Neural cell (in vitro differentiated cells): ENCODE measurements around the gene C2orf69.

ENCODE experiments used
- EP300 ChIP-seq: fragments of 450-650 bp; conservative IDR thresholded peaks from 2 replicates; pipeline ENCODE4 v1.6.1; 2014; ENCODE audit warnings: antibody characterized with exemption, mild to moderate bottlenecking, moderate library complexity; ENCODE audit not compliant: poor library complexity, severe bottlenecking
- POLR2AphosphoS5 ChIP-seq: IDR thresholded peaks from 2 replicates; pipeline ENCODE4 v1.6.1; 2012
- RAD21 ChIP-seq: fragments of 450-650 bp; conservative IDR thresholded peaks from 2 replicates; pipeline ENCODE4 v1.6.1; 2014; ENCODE audit warnings: antibody characterized with exemption, mild to moderate bottlenecking, moderate library complexity
- TAF1 ChIP-seq: IDR thresholded peaks from 2 replicates; pipeline ENCODE4 v1.6.1; 2012; ENCODE audit warnings: low read depth
- TF ChIP-seq, protein P1 (sequence below): fragments of 450-650 bp; IDR thresholded peaks from 2 replicates; pipeline ENCODE4 v1.5.1; 2014; ENCODE audit warnings: antibody characterized with exemption, mild to moderate bottlenecking, moderate library complexity; ENCODE audit not compliant: poor library complexity, severe bottlenecking
- TF ChIP-seq, protein P2 (sequence below): IDR thresholded peaks from 2 replicates; pipeline ENCODE4 v1.6.1; 2012; ENCODE audit warnings: borderline replicate concordance

GRCh38 chr2:199903111-199903510 is 8.0 kb upstream of the C2orf69 start:
- TF ChIP-seq, protein P1, sequence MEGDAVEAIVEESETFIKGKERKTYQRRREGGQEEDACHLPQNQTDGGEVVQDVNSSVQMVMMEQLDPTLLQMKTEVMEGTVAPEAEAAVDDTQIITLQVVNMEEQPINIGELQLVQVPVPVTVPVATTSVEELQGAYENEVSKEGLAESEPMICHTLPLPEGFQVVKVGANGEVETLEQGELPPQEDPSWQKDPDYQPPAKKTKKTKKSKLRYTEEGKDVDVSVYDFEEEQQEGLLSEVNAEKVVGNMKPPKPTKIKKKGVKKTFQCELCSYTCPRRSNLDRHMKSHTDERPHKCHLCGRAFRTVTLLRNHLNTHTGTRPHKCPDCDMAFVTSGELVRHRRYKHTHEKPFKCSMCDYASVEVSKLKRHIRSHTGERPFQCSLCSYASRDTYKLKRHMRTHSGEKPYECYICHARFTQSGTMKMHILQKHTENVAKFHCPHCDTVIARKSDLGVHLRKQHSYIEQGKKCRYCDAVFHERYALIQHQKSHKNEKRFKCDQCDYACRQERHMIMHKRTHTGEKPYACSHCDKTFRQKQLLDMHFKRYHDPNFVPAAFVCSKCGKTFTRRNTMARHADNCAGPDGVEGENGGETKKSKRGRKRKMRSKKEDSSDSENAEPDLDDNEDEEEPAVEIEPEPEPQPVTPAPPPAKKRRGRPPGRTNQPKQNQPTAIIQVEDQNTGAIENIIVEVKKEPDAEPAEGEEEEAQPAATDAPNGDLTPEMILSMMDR: no peak
- TF ChIP-seq RAD21 (no peak), TAF1 (no peak), EP300 (no peak), POLR2AphosphoS5 (no peak)
- TF ChIP-seq, protein P2, sequence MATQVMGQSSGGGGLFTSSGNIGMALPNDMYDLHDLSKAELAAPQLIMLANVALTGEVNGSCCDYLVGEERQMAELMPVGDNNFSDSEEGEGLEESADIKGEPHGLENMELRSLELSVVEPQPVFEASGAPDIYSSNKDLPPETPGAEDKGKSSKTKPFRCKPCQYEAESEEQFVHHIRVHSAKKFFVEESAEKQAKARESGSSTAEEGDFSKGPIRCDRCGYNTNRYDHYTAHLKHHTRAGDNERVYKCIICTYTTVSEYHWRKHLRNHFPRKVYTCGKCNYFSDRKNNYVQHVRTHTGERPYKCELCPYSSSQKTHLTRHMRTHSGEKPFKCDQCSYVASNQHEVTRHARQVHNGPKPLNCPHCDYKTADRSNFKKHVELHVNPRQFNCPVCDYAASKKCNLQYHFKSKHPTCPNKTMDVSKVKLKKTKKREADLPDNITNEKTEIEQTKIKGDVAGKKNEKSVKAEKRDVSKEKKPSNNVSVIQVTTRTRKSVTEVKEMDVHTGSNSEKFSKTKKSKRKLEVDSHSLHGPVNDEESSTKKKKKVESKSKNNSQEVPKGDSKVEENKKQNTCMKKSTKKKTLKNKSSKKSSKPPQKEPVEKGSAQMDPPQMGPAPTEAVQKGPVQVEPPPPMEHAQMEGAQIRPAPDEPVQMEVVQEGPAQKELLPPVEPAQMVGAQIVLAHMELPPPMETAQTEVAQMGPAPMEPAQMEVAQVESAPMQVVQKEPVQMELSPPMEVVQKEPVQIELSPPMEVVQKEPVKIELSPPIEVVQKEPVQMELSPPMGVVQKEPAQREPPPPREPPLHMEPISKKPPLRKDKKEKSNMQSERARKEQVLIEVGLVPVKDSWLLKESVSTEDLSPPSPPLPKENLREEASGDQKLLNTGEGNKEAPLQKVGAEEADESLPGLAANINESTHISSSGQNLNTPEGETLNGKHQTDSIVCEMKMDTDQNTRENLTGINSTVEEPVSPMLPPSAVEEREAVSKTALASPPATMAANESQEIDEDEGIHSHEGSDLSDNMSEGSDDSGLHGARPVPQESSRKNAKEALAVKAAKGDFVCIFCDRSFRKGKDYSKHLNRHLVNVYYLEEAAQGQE: no peak
